ENCODE measurements around the gene DIAPH2.

Gene DIAPH2

GRCh38 chrX:96997196-96997595, 312.6 kb downstream of the DIAPH2 start:
- TF ChIP-seq ELF4 (IDR thresholded peaks at IDR 0.05) (no peak), SP1 (IDR thresholded peaks at IDR 0.05) (no peak), NFRKB (IDR thresholded peaks at IDR 0.05) (no peak), FOXM1 (IDR thresholded peaks at IDR 0.05; ENCODE audit: borderline replicate concordance) (no peak), LEF1 (IDR thresholded peaks at IDR 0.05; ENCODE audit: borderline replicate concordance) (no peak), BHLHE40 (IDR thresholded peaks at IDR 0.05; ENCODE audit: borderline replicate concordance) (no peak), CTBP1 (IDR thresholded peaks at IDR 0.05; ENCODE audit: borderline replicate concordance) (no peak), L3MBTL2 (conservative IDR thresholded peaks at IDR 0.05) (no peak), HDGF (IDR thresholded peaks at IDR 0.05; ENCODE audit: borderline replicate concordance) (no peak), PKNOX1 (IDR thresholded peaks at IDR 0.05) (no peak), ZNF384 (IDR thresholded peaks at IDR 0.05) (no peak), ARNT (IDR thresholded peaks at IDR 0.05) (no peak), FOXA1 (IDR thresholded peaks at IDR 0.05) (no peak), TARDBP (IDR thresholded peaks at IDR 0.05) (no peak), FOXK2 (IDR thresholded peaks at IDR 0.05) (no peak), SUZ12 (IDR thresholded peaks at IDR 0.05) (no peak)
- CTCF ChIA-PET = no interaction called here
- POLR2A ChIA-PET = no interaction called here
- DNase-seq (ENCODE audit: extremely low spot score) = no peak

GRCh38 chrX:97000682-97001368, 316.2 kb downstream of the DIAPH2 start:
- DNase-seq (ENCODE audit: extremely low spot score) = no peak
- TF ChIP-seq CTBP1 (IDR thresholded peaks at IDR 0.05; ENCODE audit: borderline replicate concordance) (no peak), PKNOX1 (IDR thresholded peaks at IDR 0.05) (no peak), FOXK2 (IDR thresholded peaks at IDR 0.05) (no peak), BHLHE40 (IDR thresholded peaks at IDR 0.05; ENCODE audit: borderline replicate concordance) (no peak)
- POLR2A ChIA-PET = no interaction called here
- CTCF ChIA-PET = no interaction called here

GRCh38 chrX:97006167-97006566, 321.5 kb downstream of the DIAPH2 start:
- POLR2A ChIA-PET = no interaction called here
- CTCF ChIA-PET = no interaction called here
- no peak for DNase-seq (ENCODE audit: extremely low spot score)
- TF ChIP-seq FOXA1 (IDR thresholded peaks at IDR 0.05) (no peak), SP1 (IDR thresholded peaks at IDR 0.05) (no peak), PKNOX1 (IDR thresholded peaks at IDR 0.05) (no peak), FOXM1 (IDR thresholded peaks at IDR 0.05; ENCODE audit: borderline replicate concordance) (no peak), BHLHE40 (IDR thresholded peaks at IDR 0.05; ENCODE audit: borderline replicate concordance) (no peak), FOXK2 (IDR thresholded peaks at IDR 0.05) (no peak), ELF4 (IDR thresholded peaks at IDR 0.05) (no peak), NFRKB (IDR thresholded peaks at IDR 0.05) (no peak), ZNF384 (IDR thresholded peaks at IDR 0.05) (no peak), TARDBP (IDR thresholded peaks at IDR 0.05) (no peak), L3MBTL2 (conservative IDR thresholded peaks at IDR 0.05) (no peak)

GRCh38 chrX:97009391-97009790, 324.7 kb downstream of the DIAPH2 start:
- POLR2A ChIA-PET = no interaction called here
- CTCF ChIA-PET = interaction anchor here (0.7 kb wide), 1 partner anchor 380 kb away, joined by 3 read pairs; no protein-coding TSS in a partner anchor

GRCh38 chrX:97011540-97011939, 326.9 kb downstream of the DIAPH2 start:
- DNase-seq (ENCODE audit: extremely low spot score) = no peak
- TF ChIP-seq FOXA1 (IDR thresholded peaks at IDR 0.05) = no peak
- TF ChIP-seq ARNT (IDR thresholded peaks at IDR 0.05) = no peak
- no peak for TF ChIP-seq L3MBTL2 (conservative IDR thresholded peaks at IDR 0.05)
- TF ChIP-seq NFRKB (IDR thresholded peaks at IDR 0.05) = no peak
- TF ChIP-seq SP1 (IDR thresholded peaks at IDR 0.05) = no peak
- no peak for TF ChIP-seq FOXK2 (IDR thresholded peaks at IDR 0.05)
- no peak for TF ChIP-seq FOXM1 (IDR thresholded peaks at IDR 0.05; ENCODE audit: borderline replicate concordance)
- no peak for TF ChIP-seq CTBP1 (IDR thresholded peaks at IDR 0.05; ENCODE audit: borderline replicate concordance)
- no peak for TF ChIP-seq BHLHE40 (IDR thresholded peaks at IDR 0.05; ENCODE audit: borderline replicate concordance)
- TF ChIP-seq SUZ12 (IDR thresholded peaks at IDR 0.05) = no peak
- TF ChIP-seq LEF1 (IDR thresholded peaks at IDR 0.05; ENCODE audit: borderline replicate concordance) = no peak
- TF ChIP-seq HDGF (IDR thresholded peaks at IDR 0.05; ENCODE audit: borderline replicate concordance) = no peak
- TF ChIP-seq ZNF384 (IDR thresholded peaks at IDR 0.05) = no peak
- TF ChIP-seq ELF4 (IDR thresholded peaks at IDR 0.05) = no peak
- TF ChIP-seq PKNOX1 (IDR thresholded peaks at IDR 0.05) = no peak
- no peak for TF ChIP-seq TARDBP (IDR thresholded peaks at IDR 0.05)
- ChIA-PET POLR2A (no interaction called here), CTCF (no interaction called here)

More at GRCh38 chrX:97009391-97009790, 324.7 kb downstream of the DIAPH2 start:
- DNase-seq (ENCODE audit: extremely low spot score) = no peak
- TF ChIP-seq ARNT (IDR thresholded peaks at IDR 0.05) (no peak), BHLHE40 (IDR thresholded peaks at IDR 0.05; ENCODE audit: borderline replicate concordance) (no peak), FOXA1 (IDR thresholded peaks at IDR 0.05) (no peak), L3MBTL2 (conservative IDR thresholded peaks at IDR 0.05) (no peak), SP1 (IDR thresholded peaks at IDR 0.05) (no peak), ZNF384 (IDR thresholded peaks at IDR 0.05) (no peak), NFRKB (IDR thresholded peaks at IDR 0.05) (no peak), FOXM1 (IDR thresholded peaks at IDR 0.05; ENCODE audit: borderline replicate concordance) (no peak), PKNOX1 (IDR thresholded peaks at IDR 0.05) (no peak), SUZ12 (IDR thresholded peaks at IDR 0.05) (no peak), LEF1 (IDR thresholded peaks at IDR 0.05; ENCODE audit: borderline replicate concordance) (no peak), HDGF (IDR thresholded peaks at IDR 0.05; ENCODE audit: borderline replicate concordance) (no peak), FOXK2 (IDR thresholded peaks at IDR 0.05) (no peak)
